ENCODE results near the gene CACNA1H.

The CACNA1H gene

GRCh38 chr16:1159325-1159972 lies 6.5 kb downstream of the CACNA1H start:
- no peak for DNase-seq

- peak; percentile 50 for DNase-seq
Measured at GRCh38 chr16:1159973-1160772, 7.3 kb downstream of the CACNA1H start.

- no peak for DNase-seq
Measured at GRCh38 chr16:1160773-1161348, 8.0 kb downstream of the CACNA1H start.

DNA sequence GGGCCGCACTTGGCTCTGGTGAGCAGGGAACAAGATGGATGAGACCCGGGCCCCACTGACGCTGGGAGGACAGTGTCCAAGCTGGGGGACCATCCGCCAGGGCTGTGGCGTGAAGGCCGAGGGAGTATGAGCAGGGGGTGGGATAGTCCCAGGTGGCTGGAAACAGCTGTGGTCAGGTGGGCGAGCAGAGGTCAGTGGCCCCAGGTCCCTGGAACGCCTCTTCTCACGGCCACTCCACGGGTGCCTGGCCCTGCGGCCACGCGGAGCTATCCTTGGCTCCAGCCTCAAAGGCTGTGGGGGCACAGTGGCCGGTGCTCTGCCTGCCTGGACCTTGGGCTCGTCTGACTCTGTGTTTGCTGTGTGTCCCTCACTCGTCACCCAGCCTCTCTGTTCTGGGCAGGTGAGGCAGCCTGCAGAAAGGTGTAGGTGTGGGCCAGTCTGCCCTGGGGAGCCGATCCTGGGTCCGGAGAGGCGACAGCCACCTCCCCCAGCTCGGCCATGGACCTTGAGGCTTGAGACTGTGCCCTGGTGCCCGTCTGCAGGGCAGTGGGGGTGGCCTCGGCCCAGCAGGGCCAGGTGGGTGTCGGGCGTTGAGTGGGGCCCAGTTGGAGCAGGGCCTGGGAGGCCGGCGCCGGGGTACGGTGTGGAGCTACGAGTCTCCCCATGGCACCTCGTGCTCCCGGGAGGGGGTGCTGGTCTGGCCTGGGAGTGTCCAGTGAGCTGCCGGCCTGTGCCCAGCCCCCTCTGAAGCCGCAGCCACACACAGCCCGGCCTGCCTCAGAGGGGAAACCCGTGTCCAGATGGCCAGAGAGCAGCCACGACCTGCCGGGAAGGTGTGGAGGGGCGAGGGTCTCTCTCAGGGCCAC lies 10.0 kb downstream of the CACNA1H start:
- no peak for DNase-seq

DNA sequence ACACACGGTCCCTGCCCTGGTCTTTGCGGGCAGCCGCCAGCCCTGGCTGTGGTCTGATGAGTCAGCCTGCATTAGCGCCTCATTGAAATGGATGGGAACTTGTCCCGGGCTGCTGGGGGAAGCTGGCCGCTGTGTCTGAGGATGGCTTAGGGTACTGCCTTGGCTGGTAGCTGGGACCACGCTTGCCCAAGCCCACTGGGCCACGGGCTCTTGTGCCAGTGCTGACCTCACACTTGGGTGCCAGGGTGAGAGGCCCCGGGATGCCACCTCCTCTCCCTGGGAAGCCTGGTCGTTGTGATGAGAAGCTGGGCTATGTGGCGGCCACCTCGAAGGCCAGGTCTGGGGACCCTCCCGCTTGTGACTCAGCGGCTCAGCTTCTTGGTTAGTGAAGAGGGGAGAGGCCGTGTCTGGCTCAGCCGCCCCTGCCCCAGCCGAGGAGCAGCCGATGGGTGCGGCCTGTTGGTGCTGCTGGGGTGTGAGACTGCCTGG lies 10.7 kb downstream of the CACNA1H start:
- DNase-seq: no peak

GRCh38 chr16:1164382-1164781 lies 11.5 kb downstream of the CACNA1H start:
- no peak for DNase-seq

DNA sequence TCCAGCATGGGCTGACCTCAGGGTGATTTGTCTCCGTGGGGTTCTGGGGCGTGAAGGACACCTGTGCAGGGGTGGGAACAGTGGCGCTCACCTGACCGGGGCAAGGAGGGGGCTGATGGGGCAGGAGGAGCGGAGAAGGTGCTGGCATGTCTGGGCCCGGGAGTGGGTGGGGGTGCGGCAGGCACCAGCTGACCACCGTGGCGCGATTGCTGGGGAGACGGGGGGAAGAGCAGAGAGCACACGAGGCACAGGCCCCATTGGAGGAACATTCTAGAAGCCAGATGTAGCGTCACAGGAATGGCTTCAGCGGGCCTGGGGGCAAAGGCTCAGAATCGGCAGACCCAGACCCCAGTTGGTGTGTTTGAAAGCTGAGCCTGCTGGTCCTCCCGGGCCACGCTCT lies 12.1 kb downstream of the CACNA1H start:
- no peak for DNase-seq

DNA sequence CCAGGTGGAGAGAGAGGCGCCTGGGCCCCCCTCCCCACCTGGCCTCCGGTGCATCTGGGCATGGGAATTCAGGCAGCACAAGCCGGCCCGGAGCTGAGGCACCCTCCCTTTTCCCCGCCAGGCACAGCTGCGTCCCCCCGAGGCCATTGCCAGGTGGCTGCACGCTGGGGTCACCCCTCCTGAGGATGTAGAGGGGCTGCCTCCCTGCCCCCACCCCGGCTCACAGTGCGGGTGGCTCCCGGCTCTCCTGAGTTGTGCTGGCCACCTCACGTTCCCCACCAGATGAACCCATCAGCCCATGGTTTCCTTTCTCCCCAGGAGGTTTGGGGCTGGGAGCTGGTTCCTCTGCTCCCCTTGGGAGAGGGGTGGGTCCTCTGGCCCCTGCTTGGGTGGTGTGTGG lies 12.6 kb downstream of the CACNA1H start:
- DNase-seq: no peak

DNA sequence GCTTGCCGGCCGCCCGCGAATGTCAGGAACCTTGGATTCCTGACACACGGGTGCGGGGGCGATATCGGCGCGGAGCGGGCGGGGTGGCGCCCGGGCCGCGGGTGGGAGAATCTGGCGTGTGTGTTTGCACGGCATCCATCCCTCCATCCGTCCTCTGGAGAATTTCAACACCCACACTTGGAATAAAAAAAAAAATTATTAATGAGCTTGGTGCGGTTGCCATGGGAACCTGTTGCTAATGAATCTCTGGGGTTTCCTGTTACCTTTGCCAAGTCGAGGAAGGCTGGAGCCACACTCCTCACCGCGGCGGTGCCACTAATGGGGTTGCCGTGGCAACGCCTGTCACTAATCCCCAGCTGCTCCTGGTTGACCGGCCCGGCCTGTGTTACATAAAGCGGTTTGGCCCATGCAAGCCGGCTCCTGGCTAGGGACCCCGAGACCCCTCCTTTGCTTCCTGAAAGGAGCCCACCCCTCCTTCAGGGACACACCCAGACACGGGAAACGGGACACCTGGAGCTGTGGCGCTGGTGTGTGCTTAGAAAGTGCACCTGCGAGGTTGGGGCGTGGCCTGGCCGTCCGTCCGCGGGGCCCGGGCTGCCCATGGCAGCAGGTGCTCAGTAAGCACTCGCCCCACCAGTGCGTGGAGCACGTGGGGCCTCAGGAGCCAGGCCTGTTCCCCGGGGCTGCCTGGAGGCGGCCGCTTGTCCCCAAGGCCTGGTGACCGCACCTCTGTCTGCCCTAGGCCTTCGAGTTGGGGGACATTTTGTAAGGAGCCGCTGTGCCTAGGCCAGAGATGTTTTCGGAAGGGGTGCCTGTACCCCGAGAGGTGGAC lies 14.6 kb downstream of the CACNA1H start:
- no peak for DNase-seq

- no peak for DNase-seq
Measured at GRCh38 chr16:1168837-1169236, 15.9 kb downstream of the CACNA1H start.

- DNase-seq: no peak
Measured at GRCh38 chr16:1169285-1170075, 16.6 kb downstream of the CACNA1H start.

DNA sequence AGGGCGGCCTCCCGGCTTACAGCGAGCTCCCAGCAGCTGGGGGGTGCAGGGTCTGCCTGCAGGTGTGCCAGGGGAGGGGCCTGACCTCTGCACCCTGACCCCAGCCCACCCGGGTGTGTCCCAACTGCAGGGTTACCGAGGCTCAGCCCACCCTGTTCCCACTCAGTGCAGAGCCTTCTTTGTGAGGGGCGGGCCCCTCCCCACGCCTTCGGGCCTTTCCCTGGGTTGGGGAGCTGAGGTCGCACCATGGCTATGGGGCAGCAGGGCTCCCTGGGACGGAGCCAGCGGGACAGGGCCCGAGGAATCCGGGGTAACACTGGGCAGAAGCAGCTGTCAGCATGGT lies 17.1 kb downstream of the CACNA1H start:
- no peak for DNase-seq

- DNase-seq: no peak
Measured at GRCh38 chr16:1171001-1171400, 18.1 kb downstream of the CACNA1H start.

- DNase-seq: no peak
Measured at GRCh38 chr16:1171854-1172428, 19.0 kb downstream of the CACNA1H start.

- DNase-seq: no peak
Measured at GRCh38 chr16:1172651-1173050, 19.7 kb downstream of the CACNA1H start.

- no peak for DNase-seq
Measured at GRCh38 chr16:1173788-1174451, 21.0 kb downstream of the CACNA1H start.

DNA sequence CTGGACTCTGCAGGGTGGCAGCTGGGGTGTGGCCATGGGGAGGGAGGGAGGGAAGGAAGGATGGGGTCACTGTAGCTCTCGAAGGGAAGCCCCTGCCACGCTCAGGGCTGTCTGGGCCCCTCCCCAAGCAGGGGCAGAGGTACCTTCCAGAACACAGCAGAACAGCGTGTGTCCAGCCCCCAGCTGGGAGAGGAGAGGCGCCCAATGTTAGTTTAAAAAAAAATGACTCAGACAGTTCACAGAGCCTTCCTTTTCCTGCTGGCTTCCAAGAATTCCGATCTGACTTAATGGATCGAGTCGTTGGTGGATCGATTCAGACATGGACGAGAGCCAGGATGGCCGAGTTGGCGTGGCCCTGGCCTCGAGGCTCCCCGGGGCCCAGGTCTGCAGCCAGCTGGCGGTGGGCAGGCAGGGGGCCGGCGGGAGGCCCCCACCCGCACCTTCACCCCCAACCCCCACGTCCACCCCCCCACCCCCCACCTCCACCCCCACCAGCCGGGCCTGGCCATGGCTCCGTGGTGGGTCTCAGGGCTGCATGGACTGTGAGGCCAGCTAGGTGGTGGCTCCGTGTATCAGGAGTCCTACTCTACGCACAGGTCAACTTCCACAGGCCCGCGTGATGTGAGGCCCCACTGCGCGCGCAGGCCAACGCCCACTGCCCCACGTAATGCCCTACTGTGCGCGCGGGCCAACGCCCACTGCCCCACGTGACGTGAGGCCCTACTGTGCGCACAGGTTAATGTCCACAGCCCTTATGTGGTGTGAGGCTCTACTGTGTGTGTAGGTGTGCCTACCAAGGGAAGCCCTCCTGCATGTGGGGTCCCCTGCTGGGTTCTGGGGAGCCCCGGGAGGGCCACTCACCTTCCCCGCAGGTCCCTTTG lies 21.8 kb downstream of the CACNA1H start:
- DNase-seq: no peak

- DNase-seq: no peak
Measured at GRCh38 chr16:1175566-1176279, 22.8 kb downstream of the CACNA1H start.
